GM12872 (cell line): ENCODE results near the gene GNG7.

Experiments
- TF ChIP-seq, protein P1 (sequence below): IDR thresholded peaks from 3 replicates; pipeline ENCODE4 v1.5.1; 2011; ENCODE audit warnings: low read depth, mild to moderate bottlenecking, low read length, moderate library complexity; ENCODE audit not compliant: insufficient read depth

The GNG7 gene

GRCh38 chr19:2702170-2703076 is at the start of gene GNG7:
GNG7 (minus strand) TSS chr19:2702694; CDS start chr19:2520688, 182,006 bp downstream.
- TF ChIP-seq, protein P1, sequence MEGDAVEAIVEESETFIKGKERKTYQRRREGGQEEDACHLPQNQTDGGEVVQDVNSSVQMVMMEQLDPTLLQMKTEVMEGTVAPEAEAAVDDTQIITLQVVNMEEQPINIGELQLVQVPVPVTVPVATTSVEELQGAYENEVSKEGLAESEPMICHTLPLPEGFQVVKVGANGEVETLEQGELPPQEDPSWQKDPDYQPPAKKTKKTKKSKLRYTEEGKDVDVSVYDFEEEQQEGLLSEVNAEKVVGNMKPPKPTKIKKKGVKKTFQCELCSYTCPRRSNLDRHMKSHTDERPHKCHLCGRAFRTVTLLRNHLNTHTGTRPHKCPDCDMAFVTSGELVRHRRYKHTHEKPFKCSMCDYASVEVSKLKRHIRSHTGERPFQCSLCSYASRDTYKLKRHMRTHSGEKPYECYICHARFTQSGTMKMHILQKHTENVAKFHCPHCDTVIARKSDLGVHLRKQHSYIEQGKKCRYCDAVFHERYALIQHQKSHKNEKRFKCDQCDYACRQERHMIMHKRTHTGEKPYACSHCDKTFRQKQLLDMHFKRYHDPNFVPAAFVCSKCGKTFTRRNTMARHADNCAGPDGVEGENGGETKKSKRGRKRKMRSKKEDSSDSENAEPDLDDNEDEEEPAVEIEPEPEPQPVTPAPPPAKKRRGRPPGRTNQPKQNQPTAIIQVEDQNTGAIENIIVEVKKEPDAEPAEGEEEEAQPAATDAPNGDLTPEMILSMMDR: no peak

DNA sequence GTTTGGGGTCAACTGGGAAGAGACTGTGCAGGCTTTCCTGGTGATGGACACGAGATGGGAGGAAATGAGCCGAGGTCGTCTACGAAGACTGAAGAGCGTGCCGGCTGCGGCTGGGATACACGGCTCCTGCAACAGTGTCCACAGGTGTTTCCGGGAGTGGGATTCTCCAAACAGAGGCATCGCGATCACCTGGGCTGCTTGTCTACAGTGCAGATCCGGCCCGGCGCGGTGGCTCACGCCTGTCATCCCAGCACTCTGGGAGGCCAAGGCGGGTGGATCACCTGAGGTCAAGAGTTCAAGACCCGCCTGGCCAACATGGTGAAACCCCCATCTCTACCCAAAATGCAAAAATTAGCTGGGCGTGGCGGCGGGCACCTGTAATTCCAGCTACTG is 48.9 kb upstream of the GNG7 start:
- TF ChIP-seq, protein P1: no peak

DNA sequence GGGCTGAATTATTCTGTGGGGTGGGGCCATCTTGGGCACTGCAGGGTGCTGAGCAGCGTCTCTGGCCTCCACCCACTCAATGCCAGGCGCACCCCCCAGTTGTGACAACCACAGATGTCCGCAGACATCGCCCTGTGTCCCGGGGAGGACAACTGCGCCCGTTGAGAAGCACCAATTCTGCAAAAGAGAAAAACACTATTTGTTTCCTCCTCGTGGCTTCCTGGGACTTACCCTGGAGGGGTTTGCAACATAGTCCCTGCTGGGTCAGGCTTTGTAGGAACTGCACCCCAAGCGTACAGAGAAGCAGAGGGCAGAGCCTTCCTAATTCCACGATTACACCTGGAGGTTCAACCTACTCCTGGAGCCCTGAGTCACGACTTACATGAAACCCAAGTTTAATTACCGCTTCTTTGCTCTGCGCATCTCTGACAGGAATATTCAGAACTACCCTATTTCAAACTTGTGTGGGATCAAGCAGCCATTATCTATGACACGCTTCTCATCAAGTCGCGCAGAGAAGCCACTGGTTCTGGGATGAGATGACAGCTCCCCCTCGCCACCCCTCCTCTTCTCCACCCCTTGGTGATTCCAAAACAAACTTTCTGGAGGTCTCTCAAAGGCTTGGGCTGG is 48.4 kb upstream of the GNG7 start:
- TF ChIP-seq, protein P1: no peak

DNA sequence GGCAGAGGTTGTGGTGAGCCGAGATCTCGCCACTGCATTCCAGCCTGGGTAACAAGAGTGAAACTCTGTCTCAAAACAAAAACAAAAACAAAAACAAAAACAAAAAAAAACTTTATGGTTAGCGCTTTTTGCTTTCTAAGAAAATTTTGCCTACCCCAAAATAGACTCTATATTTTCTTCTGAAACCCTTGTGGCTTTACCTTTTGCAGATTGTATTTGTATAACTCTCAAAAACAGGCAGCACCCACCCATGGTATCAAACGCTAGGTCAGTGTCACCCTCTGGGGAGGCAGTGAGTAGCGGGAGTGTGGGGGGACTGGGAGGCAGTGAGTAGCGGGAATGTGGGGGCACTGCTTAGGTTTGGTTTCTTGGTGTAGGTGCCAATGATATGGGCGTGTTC is 44.9 kb upstream of the GNG7 start:
- TF ChIP-seq, protein P1: no peak

DNA sequence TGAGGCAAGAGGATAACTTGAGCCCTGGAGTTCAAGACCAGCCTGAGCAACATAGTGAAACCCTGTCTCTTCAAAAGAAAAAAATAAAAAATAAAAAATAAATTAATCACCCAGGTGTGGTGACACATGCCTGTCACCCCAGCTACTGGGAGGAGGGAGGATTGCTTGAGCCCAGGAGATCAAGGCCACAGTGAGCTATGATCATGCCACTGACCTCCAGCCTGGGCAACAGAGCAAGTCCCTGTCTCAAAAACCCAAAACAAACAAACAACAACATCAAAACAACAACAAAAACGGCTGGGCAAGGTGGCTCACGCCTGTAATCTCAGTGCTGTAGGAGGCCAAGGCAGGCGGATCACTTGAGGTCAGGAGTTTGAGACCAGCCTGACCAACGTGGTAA is 41.6 kb upstream of the GNG7 start:
- TF ChIP-seq, protein P1: no peak

DNA sequence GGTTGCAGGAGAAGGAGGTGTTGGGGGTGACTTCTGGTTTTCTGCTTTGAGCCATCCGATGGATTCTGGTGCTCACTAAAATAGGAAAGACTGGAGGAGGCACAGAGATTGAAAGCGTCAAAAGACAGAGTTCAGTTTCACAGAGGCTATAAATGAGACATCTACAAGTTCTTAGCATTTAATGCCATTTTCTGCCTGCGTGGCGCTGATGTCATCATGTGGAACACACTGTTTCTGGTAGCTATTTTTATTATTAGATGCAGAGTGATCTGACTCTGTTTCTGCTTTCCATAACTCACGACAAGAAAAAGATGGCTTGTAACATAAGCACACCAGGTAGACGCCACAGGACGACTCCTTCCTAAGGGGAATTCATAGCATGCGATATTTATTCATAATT is 40.6 kb upstream of the GNG7 start:
- TF ChIP-seq, protein P1: no peak

- TF ChIP-seq, protein P1: no peak
These were observed 37.8 kb upstream of the GNG7 start for GRCh38 chr19:2740314-2740656.
